ENCODE data around the gene ATP8B1. TPM values are rescaled to one million over a fixed set of nuclear protein-coding genes. Genes with fewer than 3 reads are reported as not detected.

The ATP8B1 gene
- total and polyA plus RNA-seq, 2 experiments from 2014 or later: 7.9 to 38.4 TPM

DNA sequence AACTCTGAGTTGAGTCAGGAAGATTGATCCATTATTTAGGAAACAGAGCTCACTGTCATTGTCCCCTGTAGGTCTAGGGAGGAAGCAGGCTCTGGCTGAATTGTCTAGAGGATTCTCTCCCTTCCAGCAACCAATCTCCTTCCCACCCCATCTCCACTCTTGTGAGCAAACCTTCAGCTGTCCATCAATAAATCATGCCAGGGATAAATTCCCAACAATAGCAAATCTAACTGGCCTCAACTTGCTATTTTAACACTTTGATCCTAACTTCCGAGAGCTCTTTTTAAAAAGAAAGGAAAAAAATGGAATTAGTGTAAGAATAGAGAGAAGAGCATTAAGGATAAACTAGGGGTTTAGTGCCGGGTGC is 53.5 kb downstream of the ATP8B1 start:
- Histone ChIP-seq H3K9me3 (ENCODE audit: low read depth) (no peaks in the 10 kb centered on the region), H3K27me3 (no peaks in the 10 kb centered on the region), H3K36me3 (replicated peaks; ENCODE audit: insufficient read depth, low read depth) (no peaks in the 10 kb centered on the region), H3K9me2 (replicated peaks; ENCODE audit: insufficient read depth) (no peaks in the 10 kb centered on the region), H4K20me1 (ENCODE audit: insufficient read depth, poor library complexity, severe bottlenecking) (no peaks in the 10 kb centered on the region), H2AFZ (no peak overlapping the region), H3K4me2 (no peak overlapping the region), H3K27ac (peak overlapping the region; percentile 53), H3K4me3 (no peak overlapping the region), H3K4me1 (ENCODE audit: insufficient read depth) (peaks cover 39% of the 10 kb centered on the region), H3K79me2 (peaks cover 60% of the 10 kb centered on the region)
- 95% methylated on average over 2 of the region's 2 CpGs for WGBS (ENCODE audit: low lambda C conversion rate, missing lambda C conversion rate)
- DNase-seq (ENCODE audit: low spot score): no peak
- TF ChIP-seq, protein P1, sequence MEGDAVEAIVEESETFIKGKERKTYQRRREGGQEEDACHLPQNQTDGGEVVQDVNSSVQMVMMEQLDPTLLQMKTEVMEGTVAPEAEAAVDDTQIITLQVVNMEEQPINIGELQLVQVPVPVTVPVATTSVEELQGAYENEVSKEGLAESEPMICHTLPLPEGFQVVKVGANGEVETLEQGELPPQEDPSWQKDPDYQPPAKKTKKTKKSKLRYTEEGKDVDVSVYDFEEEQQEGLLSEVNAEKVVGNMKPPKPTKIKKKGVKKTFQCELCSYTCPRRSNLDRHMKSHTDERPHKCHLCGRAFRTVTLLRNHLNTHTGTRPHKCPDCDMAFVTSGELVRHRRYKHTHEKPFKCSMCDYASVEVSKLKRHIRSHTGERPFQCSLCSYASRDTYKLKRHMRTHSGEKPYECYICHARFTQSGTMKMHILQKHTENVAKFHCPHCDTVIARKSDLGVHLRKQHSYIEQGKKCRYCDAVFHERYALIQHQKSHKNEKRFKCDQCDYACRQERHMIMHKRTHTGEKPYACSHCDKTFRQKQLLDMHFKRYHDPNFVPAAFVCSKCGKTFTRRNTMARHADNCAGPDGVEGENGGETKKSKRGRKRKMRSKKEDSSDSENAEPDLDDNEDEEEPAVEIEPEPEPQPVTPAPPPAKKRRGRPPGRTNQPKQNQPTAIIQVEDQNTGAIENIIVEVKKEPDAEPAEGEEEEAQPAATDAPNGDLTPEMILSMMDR (IDR thresholded peaks at IDR 0.05; ENCODE audit: poor library complexity): no peak
- TF ChIP-seq EZH2 (IDR thresholded peaks at IDR 0.05; ENCODE audit: borderline replicate concordance): no peak
- TF ChIP-seq EZH2phosphoT487 (IDR thresholded peaks at IDR 0.05; ENCODE audit: low read depth, severe bottlenecking, unreplicated experiment): no peak

DNA sequence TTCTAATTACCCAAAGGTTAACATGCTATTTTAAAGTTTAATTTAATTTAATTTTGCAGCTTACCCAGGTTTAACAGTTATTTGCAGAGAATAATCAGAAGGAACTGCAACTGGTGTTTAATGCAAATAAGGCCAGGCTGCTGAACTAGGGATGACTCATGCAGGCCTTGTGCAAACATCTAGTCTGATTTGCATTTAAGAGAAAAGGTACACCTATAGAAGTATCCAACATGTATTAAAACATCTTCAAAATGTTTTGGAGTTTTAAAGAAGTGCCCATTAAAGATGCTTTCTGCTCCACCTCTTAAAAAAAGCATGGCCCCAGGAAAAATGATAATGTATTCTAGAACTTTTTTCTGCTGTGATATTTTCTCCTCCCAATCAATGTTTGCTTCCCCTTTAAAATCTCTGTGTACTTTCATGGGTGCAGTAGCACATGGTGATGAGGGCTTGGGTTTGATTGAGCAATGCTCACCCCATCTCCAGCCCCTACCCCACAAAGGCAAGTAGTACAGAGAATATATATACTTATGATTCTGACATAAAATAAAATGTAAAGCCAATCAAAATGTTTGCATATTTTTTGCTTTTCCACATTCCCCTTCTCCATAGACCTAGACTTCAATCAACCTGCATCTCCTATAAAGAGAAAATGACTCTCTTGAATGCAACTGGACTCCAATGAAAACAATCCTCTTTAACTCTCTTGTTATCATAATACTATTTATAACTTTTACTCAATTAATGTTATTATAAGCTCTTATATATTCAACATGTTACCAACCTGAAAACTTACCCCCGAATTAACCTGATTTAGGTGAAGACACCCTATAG is 54.1 kb downstream of the ATP8B1 start:
- Histone ChIP-seq H3K4me2 (peak overlapping the region; percentile 30), H2AFZ (no peak overlapping the region), H3K4me1 (ENCODE audit: insufficient read depth) (peaks cover 39% of the 10 kb centered on the region), H3K36me3 (replicated peaks; ENCODE audit: insufficient read depth, low read depth) (no peaks in the 10 kb centered on the region), H3K27me3 (no peaks in the 10 kb centered on the region), H3K79me2 (peaks cover 54% of the 10 kb centered on the region), H3K4me3 (no peak overlapping the region), H4K20me1 (ENCODE audit: insufficient read depth, poor library complexity, severe bottlenecking) (no peaks in the 10 kb centered on the region), H3K9me2 (replicated peaks; ENCODE audit: insufficient read depth) (no peaks in the 10 kb centered on the region), H3K9me3 (ENCODE audit: low read depth) (no peaks in the 10 kb centered on the region), H3K27ac (peak overlapping the region; percentile 53)
- DNase-seq (ENCODE audit: low spot score): peak; percentile 70
- TF ChIP-seq EZH2phosphoT487 (IDR thresholded peaks at IDR 0.05; ENCODE audit: low read depth, severe bottlenecking, unreplicated experiment) (no peak), EZH2 (IDR thresholded peaks at IDR 0.05; ENCODE audit: borderline replicate concordance) (no peak)
- TF ChIP-seq, protein P1 (IDR thresholded peaks at IDR 0.05; ENCODE audit: poor library complexity): no peak
- 83% methylated on average over 1 of the region's 1 CpG for WGBS (ENCODE audit: low lambda C conversion rate, missing lambda C conversion rate)

DNA sequence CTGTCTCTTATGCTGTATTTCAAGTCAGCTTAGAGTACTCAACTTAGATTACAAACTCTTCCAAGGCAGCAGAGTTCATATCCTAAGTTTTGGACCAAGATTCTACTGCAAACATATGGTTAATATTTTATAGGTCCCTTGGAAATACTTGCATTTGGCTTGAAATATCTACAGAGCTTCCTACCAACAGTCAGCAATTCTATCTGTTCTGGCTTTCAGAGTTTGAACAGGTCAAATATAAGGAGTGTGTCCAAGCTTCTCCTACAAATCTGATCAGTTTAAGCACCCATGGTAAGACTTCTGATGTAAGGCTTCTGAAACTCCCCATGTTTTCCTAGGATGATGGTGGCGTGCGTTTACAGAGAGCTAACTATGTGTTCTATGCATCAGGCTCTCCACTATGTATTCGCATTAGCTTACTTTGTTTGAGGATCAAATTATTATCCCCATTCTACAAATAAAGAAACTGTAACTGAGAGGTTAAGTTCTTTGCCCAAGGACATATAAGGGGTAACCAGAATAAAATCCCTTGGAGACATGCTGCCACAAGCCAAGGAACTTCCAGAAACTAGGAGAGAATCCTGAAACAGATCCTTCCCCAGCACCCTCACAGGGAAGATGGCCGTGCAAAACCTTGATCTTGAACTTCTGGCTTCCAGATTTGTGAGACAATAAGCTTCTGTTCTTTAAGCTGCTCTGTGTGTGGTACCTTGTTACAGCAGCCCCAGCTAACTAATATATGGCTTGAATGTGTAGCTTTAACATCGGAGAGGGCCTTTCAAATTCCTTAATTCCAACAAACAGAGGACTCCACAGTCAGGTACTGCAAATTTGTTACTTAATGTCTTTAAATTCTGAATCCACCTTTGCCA is 55.1 kb downstream of the ATP8B1 start:
- peak overlapping the region; percentile 59 for H3K4me2 ChIP-seq
- H3K27me3 ChIP-seq: no peaks in the 10 kb centered on the region
- 53% methylated on average over 5 of the region's 5 CpGs for WGBS (ENCODE audit: low lambda C conversion rate, missing lambda C conversion rate)
- no peaks in the 10 kb centered on the region for H3K36me3 ChIP-seq (replicated peaks; ENCODE audit: insufficient read depth, low read depth)
- H3K9me3 ChIP-seq (ENCODE audit: low read depth): no peaks in the 10 kb centered on the region
- DNase-seq (ENCODE audit: low spot score): no peak
- no peak overlapping the region for H2AFZ ChIP-seq
- H3K4me1 ChIP-seq (ENCODE audit: insufficient read depth): peaks cover 39% of the 10 kb centered on the region
- TF ChIP-seq EZH2phosphoT487 (IDR thresholded peaks at IDR 0.05; ENCODE audit: low read depth, severe bottlenecking, unreplicated experiment) (no peak), EZH2 (IDR thresholded peaks at IDR 0.05; ENCODE audit: borderline replicate concordance) (no peak)
- TF ChIP-seq, protein P1 (IDR thresholded peaks at IDR 0.05; ENCODE audit: poor library complexity): no peak
- no peaks in the 10 kb centered on the region for H3K9me2 ChIP-seq (replicated peaks; ENCODE audit: insufficient read depth)
- H3K79me2 ChIP-seq: peaks cover 61% of the 10 kb centered on the region
- no peak overlapping the region for H3K4me3 ChIP-seq
- H3K27ac ChIP-seq: peak overlapping the region; percentile 32
- H4K20me1 ChIP-seq (ENCODE audit: insufficient read depth, poor library complexity, severe bottlenecking): no peaks in the 10 kb centered on the region

Data from hepatocyte (in vitro differentiated cells).